Non-pigmented ciliary epithelial cell (primary cell): ENCODE measurements around the gene LGALS3BP.

Experiments
- DNase-seq: peaks from one replicate; pipeline ENCODE4 v3.0.0-alpha.2; 2010; ENCODE audit warnings: low read depth

LGALS3BP gene

GRCh38 chr17:79014158-79014758 lies 34.5 kb upstream of the LGALS3BP start:
- DNase-seq = no peak

GRCh38 chr17:79012563-79013134 lies 32.9 kb upstream of the LGALS3BP start:
- DNase-seq = no peak

GRCh38 chr17:79011451-79012147 lies 31.9 kb upstream of the LGALS3BP start:
- no peak for DNase-seq

GRCh38 chr17:79010304-79010646 lies 30.6 kb upstream of the LGALS3BP start:
- DNase-seq = no peak

GRCh38 chr17:79009397-79010303 lies 29.9 kb upstream of the LGALS3BP start, which contains the start of gene CANT1:
Gene CANT1, minus strand, starts transcription at chr17:79009764. Its CDS starts 12,142 bp downstream, at chr17:78997622.
- DNase-seq = no peak

DNA sequence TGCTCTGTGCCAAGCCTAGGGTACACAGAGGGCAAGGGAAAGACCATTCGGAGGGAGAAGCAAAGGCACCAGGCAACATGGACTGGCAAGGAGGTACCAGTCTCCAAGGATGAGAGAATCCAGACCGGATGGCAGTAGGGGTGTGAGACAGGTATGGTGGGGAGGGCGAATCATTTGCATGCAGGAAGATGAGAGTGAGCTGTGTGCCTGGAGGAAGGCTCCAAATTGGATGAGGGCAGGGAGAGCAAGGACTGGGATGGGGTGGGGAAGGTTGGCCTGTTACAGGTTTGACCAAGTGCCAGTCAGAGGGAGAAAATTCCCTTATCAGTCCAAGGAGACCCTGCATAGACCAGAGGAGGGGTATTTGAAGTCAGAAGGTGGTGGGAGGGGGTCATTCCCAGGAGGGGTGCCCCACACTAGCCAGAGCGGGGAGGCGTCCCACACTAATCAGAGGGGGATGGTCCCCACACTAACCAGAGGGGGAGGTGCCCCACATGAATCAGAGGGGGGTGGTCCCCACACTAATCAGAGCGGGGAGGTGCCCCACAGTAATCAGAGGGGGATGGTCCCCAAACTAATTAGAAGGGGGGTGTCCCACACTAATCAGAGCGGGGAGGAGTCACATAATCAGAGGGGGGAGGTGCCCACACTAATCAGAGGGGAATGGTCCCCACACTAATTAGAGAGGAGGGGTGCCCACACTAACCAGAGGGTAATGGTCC lies 29.1 kb upstream of the LGALS3BP start:
- no peak for DNase-seq

DNA sequence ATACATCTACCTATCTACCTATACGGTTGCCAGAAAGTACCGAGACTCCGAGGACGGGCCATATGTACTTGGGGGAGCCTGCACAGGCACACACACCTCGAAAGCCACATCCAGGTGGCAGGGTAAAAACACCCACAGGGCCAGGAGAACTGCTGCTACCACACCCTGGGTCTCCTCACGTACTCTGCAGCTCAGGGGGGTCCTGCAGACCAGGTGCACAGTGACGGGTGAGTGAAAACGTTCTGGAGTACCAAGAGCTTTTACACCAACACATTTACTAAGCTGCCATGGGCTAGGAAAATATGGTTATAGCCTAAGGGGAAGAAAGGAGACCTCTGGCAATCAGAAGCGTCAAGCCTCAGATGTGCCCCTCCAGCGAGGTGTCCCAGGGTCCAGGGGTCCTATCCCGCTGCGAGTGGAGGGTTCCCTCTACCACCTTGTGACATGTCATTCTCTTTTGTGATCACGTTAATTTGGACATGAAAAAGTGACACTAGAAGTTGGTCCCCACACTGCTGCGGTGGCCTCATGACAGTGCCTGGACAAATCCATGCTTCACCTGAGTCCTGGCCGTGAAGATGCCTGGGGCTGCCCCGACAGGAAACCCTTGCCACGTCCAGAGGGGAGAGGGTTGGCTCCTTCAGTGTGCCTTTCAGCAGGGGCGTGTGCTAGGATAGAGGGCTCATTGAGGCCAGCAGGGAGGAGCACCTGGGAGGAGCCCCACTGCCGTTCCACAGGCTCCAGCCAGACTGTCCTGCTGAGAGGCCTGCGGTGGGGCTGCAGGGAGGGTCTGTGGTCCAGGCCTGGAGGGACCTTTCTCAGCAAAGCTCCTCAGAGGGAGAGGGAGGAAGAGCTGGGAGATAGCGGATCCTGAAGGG lies 28.0 kb upstream of the LGALS3BP start:
- no peak for DNase-seq

DNA sequence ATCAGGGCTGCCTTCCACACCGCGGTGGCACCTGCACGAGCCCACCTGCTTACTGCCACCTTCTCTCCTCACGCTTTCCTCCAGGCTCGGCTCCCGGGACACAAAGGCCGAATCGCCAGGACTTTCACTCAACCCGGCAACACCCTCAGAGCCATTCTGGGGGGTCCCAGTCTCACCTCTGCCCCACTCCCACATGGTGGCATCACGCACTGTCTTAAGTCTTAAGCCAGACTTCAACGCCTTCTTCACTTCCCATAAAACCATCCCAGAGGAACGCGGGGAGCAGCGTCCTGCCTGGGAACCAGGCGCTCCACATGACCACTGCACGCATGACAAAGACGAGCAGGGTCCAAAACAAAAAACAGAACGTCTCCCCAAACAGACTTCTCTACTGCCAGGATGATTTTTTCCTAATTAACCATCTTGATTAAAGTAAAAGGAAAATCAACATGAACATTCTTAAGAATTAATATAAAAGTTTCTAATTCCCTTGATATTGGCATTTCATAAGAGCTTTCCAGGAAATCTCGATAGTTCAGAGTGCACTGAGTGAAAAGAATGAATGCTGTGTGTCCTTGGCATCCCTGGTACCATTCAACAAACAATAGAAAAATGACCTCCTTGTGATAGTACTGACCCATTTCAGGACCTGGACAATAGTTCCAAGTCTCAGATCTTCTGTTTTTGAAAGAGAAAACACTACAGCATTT lies 27.2 kb upstream of the LGALS3BP start:
- no peak for DNase-seq

- no peak for DNase-seq
These were observed 26.3 kb upstream of the LGALS3BP start for GRCh38 chr17:79006046-79006445.

DNA sequence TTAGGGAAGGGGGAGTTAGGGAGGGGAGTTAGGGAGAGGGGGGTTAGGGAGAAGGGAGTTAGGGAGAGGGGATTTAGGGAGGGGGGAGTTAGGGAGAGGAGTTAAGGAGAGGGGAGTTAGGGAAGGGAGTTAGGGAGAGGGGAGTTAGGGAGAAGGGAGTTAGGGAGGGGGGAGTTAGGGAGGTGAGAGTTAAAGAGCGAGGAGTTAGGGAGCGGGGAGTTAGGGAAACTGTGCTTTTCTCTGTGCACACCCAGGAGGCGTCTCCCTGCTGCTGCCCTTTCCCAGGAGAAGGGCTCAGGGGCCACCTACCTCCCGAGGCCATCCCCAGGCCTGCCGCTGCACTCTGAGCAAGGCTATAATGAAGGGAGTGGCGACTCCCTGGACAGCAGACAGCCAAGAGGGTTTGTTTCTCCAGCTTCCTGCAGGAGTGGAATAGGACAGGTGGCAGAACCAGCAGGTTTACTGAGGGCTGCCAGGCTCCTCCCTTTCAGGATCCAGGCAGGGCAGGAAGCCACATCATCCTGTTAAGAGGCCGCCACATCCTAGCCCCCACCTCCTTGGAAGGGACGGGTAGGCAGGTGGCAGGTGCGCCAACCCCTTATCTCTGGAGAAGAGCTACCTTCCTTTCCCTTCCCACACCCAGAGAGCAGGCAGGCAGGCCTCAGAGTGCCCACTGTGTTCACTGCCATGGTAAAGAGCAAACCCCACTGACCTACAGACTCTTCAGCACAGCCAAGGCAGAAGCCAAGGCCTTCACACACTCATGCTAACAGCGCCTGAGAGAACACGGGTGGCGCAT lies 25.5 kb upstream of the LGALS3BP start:
- no peak for DNase-seq

DNA sequence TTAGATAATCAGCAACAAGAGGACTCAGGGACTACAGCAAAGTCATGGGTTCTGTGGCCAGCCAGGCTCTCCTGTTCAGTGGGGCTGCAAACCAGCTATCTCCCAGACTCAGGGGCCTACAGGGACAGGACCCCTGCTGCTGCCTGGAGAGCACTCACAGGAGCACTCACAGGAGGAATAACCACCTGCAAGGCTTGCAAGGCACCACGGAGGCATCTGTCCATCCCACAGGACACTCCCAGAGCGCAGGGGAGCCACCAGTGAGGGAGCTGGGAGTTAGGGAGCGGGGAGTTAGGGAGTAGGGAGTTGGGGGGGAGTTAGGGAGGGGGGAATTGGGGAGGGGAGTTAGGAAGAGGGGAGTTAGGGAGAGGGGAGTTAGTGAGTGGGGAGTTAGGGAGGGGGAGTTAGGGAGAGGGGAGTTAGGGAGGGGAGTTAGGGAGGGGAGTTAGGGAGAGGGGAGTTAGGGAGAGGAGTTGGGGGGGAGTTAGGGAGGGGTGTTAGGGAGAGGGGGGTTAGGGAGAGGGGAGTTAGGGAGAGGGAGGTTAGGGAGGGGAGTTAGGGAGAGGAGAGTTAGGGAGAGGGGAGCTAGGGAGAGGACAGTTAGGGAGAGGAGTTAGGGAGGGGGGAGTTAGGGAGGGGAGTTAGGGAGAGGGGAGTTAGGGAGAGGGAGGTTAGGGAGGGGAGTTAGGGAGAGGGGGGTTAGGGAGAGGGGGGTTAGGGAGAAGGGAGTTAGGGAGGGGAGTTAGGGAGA lies 24.1 kb upstream of the LGALS3BP start:
- no peak for DNase-seq

DNA sequence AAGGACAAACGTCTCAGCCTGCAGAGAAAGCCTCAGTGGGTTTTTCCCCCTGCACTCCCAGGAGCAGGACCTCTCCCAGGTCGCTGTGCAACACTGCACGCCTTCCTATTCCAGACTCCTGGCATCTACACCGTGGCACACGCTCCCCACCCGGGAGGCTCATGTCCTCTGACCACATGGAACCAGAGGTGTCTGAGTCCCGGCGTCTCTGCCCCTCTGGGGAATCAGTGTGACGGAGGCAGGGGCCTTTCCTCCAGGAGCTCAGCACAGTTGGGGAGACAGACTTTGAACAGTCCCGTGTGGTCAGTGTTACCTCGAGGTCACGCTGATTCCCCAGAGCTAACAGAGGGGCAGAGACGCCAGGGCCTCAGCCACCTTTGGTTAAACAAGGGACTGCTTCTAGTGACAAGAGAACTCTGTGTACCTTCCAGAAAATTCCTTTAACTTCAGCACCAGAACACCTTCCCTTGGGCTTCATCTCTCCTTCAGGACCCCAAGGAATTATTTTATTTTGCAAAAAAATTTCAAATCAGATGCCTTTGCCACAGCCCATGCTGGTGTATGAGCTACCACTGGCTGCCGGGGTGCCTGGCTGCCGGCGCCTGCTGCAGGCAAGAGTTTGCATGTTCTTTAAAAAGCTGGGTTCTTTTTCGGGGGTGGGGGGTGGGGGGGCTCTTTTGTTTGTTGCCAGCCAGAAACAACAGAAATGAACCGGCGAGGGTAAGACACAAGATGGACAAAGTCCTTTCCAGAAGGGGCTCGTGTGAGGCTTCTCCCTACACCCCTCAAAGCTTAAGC lies 23.3 kb upstream of the LGALS3BP start:
- no peak for DNase-seq

- no peak for DNase-seq
These were observed 22.6 kb upstream of the LGALS3BP start for GRCh38 chr17:79002291-79002690.

DNA sequence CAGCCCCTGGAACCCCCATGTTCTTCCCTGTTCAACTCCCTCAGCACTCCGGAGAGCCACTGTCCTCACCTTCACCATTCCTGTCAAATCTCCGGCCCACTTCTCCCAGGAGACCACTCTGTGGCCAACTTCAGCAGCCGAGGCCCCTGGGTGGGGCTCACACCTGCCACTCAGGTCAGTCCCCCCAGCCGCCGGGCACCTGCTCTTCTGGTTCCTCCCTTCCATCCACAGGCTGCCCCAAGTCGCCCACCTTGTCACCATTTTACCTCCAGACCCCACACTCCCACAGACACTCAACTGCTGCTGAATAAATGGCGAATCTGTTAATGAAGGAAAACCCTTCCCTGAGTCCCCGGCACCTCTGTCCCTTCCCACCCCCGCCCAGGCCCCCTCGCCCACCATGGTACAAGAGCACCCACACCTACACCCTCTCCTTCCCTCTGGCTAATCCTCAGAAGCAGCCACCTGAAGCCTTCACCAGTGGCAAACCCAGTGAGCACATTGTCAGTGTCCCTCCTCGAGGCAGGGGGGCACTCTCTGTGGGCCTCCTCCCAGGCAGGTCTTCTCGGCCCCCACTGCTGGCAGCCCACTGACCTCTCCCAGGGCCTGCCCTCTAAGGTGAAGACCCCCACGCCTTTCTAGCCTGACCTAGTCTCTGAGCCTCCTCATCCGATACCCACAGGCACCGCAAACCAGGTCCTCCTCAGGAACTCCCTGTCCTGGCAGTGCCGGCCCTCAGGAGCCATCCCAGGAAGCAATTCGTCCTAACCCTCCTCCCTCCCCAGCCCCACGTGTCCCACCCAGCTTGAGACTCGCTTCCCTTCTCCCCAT lies 21.7 kb upstream of the LGALS3BP start:
- no peak for DNase-seq

DNA sequence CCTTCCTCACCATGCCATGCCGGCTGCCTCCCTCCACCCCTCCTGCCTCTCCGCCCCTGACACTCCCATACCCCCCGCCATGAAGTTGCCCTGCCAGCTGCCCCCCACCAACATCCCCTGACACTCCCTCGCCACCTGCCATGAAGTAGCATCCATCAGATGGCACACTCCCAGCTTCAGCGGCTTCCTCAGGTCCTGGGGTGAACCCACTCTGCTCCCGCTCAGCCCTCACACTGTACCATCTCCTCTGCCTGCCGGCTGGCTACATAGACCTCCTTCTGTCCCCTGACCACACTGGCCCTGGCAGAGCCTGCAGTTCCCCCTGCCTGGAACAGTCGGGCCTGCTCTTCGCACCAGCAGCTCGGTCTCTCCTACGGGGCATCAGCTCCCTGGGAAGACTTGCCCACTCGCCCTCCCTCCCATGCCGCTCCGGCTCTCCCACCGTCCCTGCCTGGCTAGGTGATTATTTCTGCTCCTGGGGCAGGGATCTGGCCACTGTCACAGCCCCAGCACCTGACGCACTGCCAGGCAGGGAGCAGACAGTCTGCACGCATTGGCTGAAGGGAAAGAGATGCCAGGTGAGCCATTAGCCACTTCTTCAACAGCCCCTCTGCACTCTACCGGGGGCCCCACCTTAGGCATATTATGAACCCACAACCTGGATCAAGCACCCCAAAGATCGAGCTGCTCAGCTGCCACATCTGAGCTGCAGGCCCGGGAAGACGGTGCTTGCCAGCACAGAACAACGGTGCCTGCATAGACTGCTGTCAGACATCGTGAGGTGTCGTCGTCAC lies 20.9 kb upstream of the LGALS3BP start:
- no peak for DNase-seq

- no peak for DNase-seq
These were observed 20.2 kb upstream of the LGALS3BP start for GRCh38 chr17:78999947-79000395.
